Vagina (tissue), 2 donors: ENCODE measurements around the gene NOSIP.

Experiments used
- CTCF ChIP-seq, 3 experiments: fragments of 450-650 bp in 2 of 3; fragments of 200-600 bp in 1 of 3; sonication (generic) in 1 of 3; IDR thresholded peaks; one replicate each; pipeline ENCODE4 v1.5.1; 2017 to 2019; ENCODE audit warnings: antibody characterized with exemption in 3 of 3, mild to moderate bottlenecking in 2 of 3, moderate library complexity in 2 of 3
- POLR2AphosphoS5 ChIP-seq, 2 donors: sonication (generic); formaldehyde crosslinking; IDR thresholded peaks; one replicate each; pipeline ENCODE4 v1.9.0; 2017; ENCODE audit warnings: antibody characterized with exemption in 2 of 2, mild to moderate bottlenecking in 2 of 2, low read depth in 1 of 2; ENCODE audit not compliant: insufficient read depth in 1 of 2

DNA sequence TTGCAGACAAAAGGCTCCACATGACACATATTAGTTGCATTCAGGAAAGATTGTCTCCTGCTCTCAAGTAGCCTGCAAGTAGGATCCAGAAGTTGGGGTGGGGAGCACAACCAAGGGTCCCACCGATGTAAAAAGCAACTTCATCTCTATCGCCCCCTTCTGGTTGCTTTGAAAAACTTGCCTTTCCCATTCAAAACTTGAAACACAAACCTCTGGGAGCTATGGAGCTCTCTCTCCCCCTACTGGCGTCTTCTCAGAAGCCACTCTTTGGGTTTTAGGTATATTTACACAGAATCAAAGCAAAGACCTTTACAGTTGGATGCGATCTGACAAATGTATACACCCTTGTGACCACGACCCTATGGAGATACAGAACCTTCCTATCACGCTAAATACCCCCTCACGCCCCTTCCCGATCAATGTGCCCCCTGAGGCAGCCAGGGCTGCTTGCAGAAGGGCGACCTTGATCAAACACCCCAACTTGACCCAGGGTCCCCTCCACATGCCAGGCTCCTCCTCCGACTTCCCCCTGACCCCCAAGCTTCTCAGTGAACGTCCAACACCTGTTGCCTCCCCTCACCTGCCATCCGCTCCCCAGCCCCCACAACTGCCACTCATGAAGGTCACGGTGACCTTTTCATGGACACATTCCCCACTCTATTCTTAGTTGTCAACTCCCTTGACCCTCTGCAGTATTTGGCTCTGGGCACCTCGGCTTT, 10.1 kb downstream of the NOSIP start:
- TF ChIP-seq CTCF (IDR thresholded peaks at IDR 0.05) (peak; percentile 86 to 96 (median 90)), POLR2AphosphoS5 (IDR thresholded peaks at IDR 0.05; ENCODE audit: insufficient read depth in 1 of 2, low read depth in 1 of 2) (peak; percentile 12 to 87)
